ENCODE measurements around the gene BACH1. TPM values are rescaled to one million over a fixed set of nuclear protein-coding genes. Genes with fewer than 3 reads are reported as not detected.

Gene BACH1
- total RNA-seq, 1 donor from 2014 or later: 49.4 TPM

DNA sequence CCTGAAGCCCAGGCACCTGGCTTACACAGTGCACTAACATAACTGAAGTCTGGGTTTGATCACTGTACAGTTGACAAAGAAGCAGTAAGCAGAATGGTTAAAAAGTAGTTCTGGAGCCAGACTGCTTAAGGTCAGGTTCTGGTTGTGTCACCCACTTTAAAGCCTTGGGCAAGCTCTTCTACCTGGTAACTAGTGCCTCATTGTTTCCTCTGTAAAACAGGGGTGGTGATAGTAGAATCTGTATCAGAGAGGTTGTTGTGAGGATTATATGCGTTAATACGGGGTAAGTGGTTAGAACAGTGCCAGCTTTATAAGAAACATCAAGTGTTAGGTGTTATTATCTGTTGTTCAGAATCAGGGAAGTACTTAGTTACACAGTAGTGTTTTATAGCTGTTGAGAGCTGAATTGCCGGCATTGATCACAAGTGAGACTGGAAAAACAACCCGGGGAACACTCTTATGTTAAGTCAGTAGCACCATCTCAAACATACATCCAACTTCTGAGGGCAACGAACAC, 3.7 kb downstream of the BACH1 start:
- Mint-ChIP-seq H3K27ac (ENCODE audit: unreplicated experiment) (no peak overlapping the region), H3K36me3 (ENCODE audit: low read depth, unreplicated experiment) (no peaks in the 10 kb centered on the region), H3K4me3 (ENCODE audit: unreplicated experiment) (no peak overlapping the region), H3K4me1 (ENCODE audit: unreplicated experiment) (peaks cover 35% of the 10 kb centered on the region), H3K9me3 (ENCODE audit: unreplicated experiment) (no peaks in the 10 kb centered on the region), H3K27me3 (ENCODE audit: unreplicated experiment) (peaks cover 13% of the 10 kb centered on the region)
- DNase-seq (ENCODE audit: low spot score): no peak
- TF ChIP-seq, protein P1, sequence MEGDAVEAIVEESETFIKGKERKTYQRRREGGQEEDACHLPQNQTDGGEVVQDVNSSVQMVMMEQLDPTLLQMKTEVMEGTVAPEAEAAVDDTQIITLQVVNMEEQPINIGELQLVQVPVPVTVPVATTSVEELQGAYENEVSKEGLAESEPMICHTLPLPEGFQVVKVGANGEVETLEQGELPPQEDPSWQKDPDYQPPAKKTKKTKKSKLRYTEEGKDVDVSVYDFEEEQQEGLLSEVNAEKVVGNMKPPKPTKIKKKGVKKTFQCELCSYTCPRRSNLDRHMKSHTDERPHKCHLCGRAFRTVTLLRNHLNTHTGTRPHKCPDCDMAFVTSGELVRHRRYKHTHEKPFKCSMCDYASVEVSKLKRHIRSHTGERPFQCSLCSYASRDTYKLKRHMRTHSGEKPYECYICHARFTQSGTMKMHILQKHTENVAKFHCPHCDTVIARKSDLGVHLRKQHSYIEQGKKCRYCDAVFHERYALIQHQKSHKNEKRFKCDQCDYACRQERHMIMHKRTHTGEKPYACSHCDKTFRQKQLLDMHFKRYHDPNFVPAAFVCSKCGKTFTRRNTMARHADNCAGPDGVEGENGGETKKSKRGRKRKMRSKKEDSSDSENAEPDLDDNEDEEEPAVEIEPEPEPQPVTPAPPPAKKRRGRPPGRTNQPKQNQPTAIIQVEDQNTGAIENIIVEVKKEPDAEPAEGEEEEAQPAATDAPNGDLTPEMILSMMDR (IDR thresholded peaks at IDR 0.05; ENCODE audit: unreplicated experiment): no peak

DNA sequence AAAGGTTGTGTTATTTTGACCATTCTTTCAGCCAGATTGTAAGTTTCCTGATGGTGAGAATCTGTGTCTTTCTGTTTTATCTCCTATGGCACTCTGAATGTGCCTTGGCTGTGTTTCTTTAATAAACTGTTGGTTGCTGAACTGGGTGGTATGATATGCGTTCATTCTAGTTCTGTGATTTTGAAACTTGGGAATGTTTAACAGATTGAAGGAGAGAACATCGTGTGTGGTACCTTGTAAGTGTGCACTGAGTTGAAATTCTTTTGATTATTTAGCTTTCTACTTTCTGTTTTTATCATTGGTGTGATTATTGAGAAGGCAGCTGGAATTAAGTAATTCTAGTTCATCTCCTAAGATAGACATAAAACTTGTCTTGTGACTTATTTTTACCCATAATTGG, 4.6 kb downstream of the BACH1 start:
- Mint-ChIP-seq H3K4me3 (ENCODE audit: unreplicated experiment) (no peak overlapping the region), H3K9me3 (ENCODE audit: unreplicated experiment) (no peaks in the 10 kb centered on the region), H3K27me3 (ENCODE audit: unreplicated experiment) (peaks cover 5% of the 10 kb centered on the region), H3K27ac (ENCODE audit: unreplicated experiment) (no peak overlapping the region), H3K36me3 (ENCODE audit: low read depth, unreplicated experiment) (no peaks in the 10 kb centered on the region), H3K4me1 (ENCODE audit: unreplicated experiment) (peaks cover 35% of the 10 kb centered on the region)
- no peak for DNase-seq (ENCODE audit: low spot score)
- TF ChIP-seq, protein P1 (IDR thresholded peaks at IDR 0.05; ENCODE audit: unreplicated experiment): no peak

DNA sequence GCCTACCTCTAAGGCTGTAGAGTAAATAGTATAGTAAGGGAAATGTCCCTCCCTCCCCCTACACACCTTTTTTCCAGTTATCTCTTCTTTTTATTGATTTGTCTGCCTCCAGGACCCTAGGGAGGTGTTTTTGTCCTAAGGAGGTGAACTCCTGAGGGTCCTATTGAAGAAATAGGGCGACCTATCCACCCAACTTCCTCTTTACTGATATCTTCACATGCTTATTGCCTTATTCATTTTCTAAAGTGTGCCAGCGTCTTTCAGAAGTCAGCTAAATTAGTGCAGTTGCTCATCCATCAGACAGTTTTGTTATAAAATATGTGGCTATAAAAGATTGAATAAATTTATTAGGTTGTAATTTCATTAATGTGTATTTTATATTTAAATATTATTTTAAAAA, 5.9 kb downstream of the BACH1 start:
- H3K36me3 Mint-ChIP-seq (ENCODE audit: low read depth, unreplicated experiment): no peaks in the 10 kb centered on the region
- TF ChIP-seq, protein P1 (IDR thresholded peaks at IDR 0.05; ENCODE audit: unreplicated experiment): no peak
- peaks cover 3% of the 10 kb centered on the region for H3K27me3 Mint-ChIP-seq (ENCODE audit: unreplicated experiment)
- no peaks in the 10 kb centered on the region for H3K9me3 Mint-ChIP-seq (ENCODE audit: unreplicated experiment)
- H3K4me3 Mint-ChIP-seq (ENCODE audit: unreplicated experiment): no peak overlapping the region
- H3K27ac Mint-ChIP-seq (ENCODE audit: unreplicated experiment): no peak overlapping the region
- peaks cover 33% of the 10 kb centered on the region for H3K4me1 Mint-ChIP-seq (ENCODE audit: unreplicated experiment)
- no peak for DNase-seq (ENCODE audit: low spot score)

DNA sequence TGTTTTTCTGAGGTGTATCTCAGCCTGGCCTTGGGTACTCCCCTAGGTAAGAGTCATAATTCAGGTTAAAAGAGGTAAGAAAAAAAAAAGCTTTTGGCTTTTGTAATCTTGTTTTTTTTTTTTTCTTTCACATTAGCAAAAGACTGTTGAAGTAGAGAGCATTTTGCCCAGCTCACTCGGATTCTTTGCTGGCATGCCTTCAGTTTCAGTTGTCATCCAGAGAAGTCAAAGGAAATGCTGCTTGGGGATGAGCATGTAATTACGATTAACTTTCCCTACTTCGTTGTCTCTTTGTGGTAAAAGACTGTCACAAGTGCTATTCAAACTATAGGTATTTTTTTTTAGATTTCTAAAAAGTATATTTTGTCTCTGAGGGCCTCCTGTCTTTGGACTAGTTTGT, 6.3 kb downstream of the BACH1 start:
- Mint-ChIP-seq H3K36me3 (ENCODE audit: low read depth, unreplicated experiment) (no peaks in the 10 kb centered on the region), H3K4me1 (ENCODE audit: unreplicated experiment) (peaks cover 29% of the 10 kb centered on the region), H3K27ac (ENCODE audit: unreplicated experiment) (no peak overlapping the region), H3K9me3 (ENCODE audit: unreplicated experiment) (no peaks in the 10 kb centered on the region), H3K4me3 (ENCODE audit: unreplicated experiment) (no peak overlapping the region), H3K27me3 (ENCODE audit: unreplicated experiment) (no peaks in the 10 kb centered on the region)
- TF ChIP-seq, protein P1 (IDR thresholded peaks at IDR 0.05; ENCODE audit: unreplicated experiment): no peak
- DNase-seq (ENCODE audit: low spot score): no peak

DNA sequence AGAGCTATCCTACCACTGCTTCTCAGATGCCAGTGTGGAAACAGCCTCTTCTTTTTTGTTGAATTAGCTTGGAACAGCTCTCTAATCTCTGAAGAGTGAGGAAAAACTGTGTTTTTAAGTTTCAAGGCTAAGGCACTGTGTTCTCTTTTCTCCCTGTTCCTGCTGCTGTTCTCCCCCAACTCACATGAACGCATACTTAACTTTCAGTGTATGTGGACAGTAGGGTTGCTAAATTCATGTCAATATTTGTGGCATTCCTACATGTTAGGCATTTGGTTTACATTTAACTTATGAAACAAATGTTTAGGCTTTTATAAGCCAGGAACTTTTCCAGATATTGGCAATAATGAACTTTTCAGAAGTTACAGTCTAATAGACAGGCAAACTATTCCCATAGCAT, 6.8 kb downstream of the BACH1 start:
- TF ChIP-seq, protein P1 (IDR thresholded peaks at IDR 0.05; ENCODE audit: unreplicated experiment): no peak
- Mint-ChIP-seq H3K4me3 (ENCODE audit: unreplicated experiment) (no peak overlapping the region), H3K36me3 (ENCODE audit: low read depth, unreplicated experiment) (no peaks in the 10 kb centered on the region), H3K4me1 (ENCODE audit: unreplicated experiment) (peaks cover 24% of the 10 kb centered on the region), H3K9me3 (ENCODE audit: unreplicated experiment) (no peaks in the 10 kb centered on the region), H3K27me3 (ENCODE audit: unreplicated experiment) (no peaks in the 10 kb centered on the region), H3K27ac (ENCODE audit: unreplicated experiment) (no peak overlapping the region)
- no peak for DNase-seq (ENCODE audit: low spot score)
